ENCODE results near the gene CGB2.

Gene CGB2

DNA sequence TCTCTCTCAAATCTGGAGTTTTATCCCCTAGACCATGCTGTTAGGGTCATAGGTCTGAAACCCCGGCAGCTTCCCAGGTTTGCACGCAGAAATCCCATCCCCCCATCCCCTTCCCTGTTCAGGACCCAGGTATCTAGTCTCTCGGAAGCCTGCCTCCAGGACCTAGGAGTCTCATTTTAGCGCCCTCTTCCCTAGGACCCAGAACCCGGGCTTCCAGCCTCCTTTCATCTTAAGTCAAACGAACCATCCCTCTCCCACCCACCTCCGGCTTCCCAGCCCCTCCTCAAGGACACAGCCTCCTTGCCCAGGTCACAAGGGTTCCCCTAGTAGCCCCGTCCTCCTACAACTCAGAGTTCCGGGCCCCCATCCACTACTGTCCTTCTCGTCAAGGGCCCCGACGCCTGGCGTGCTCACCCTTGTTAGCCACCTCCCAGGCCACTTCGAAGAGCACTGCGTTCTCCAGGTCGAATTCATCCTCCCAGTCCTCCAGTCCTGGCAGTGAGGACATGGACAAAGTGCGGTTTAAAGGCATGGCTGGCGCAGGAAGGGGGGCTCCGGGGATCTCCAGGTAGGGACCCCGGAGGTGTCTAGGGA lies 39.0 kb upstream of the CGB2 start:
- Histone ChIP-seq H3K36me3 (ENCODE audit: control insufficient read depth, insufficient read depth, low read length) (peaks cover 3% of the 10 kb centered on the region), H3K27me3 (replicated peaks; ENCODE audit: control insufficient read depth, insufficient read depth, low read length) (no peaks in the 10 kb centered on the region), H3K4me3 (replicated peaks; ENCODE audit: low read depth, low read length) (peak overlapping the region; percentile 93)
- no peak for DNase-seq (ENCODE audit: extremely low read depth, insufficient read length)
- TF ChIP-seq, protein P1, sequence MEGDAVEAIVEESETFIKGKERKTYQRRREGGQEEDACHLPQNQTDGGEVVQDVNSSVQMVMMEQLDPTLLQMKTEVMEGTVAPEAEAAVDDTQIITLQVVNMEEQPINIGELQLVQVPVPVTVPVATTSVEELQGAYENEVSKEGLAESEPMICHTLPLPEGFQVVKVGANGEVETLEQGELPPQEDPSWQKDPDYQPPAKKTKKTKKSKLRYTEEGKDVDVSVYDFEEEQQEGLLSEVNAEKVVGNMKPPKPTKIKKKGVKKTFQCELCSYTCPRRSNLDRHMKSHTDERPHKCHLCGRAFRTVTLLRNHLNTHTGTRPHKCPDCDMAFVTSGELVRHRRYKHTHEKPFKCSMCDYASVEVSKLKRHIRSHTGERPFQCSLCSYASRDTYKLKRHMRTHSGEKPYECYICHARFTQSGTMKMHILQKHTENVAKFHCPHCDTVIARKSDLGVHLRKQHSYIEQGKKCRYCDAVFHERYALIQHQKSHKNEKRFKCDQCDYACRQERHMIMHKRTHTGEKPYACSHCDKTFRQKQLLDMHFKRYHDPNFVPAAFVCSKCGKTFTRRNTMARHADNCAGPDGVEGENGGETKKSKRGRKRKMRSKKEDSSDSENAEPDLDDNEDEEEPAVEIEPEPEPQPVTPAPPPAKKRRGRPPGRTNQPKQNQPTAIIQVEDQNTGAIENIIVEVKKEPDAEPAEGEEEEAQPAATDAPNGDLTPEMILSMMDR (IDR thresholded peaks at IDR 0.05; ENCODE audit: insufficient read depth, low read length, poor library complexity, severe bottlenecking): no peak

GRCh38 chr19:48993175-48994034 lies 38.3 kb upstream of the CGB2 start, which contains the start of the genes GYS1 and RUVBL2:
GYS1 (minus strand) TSS chr19:48993309; CDS start chr19:48993112, 197 bp downstream.
RUVBL2 (plus strand) TSS chr19:48993887; CDS start chr19:48993912, 25 bp downstream.
- Histone ChIP-seq H3K36me3 (ENCODE audit: control insufficient read depth, insufficient read depth, low read length) (peaks cover 2% of the 10 kb centered on the region; the same call in 1 of the 2 replicates), H3K4me3 (replicated peaks; ENCODE audit: low read depth, low read length) (peak within 1 kb of the TSS; percentile 93), H3K27me3 (replicated peaks; ENCODE audit: control insufficient read depth, insufficient read depth, low read length) (no peaks in the 10 kb centered on the region)
- TF ChIP-seq, protein P1 (IDR thresholded peaks at IDR 0.05; ENCODE audit: insufficient read depth, low read length, poor library complexity, severe bottlenecking): peak; percentile 98
- peak; percentile 100 for DNase-seq (ENCODE audit: extremely low read depth, insufficient read length)

GRCh38 chr19:48994035-48994386 lies 37.7 kb upstream of the CGB2 start:
- Histone ChIP-seq H3K36me3 (ENCODE audit: control insufficient read depth, insufficient read depth, low read length) (peaks cover 2% of the 10 kb centered on the region; the same call in 1 of the 2 replicates), H3K27me3 (replicated peaks; ENCODE audit: control insufficient read depth, insufficient read depth, low read length) (no peaks in the 10 kb centered on the region), H3K4me3 (replicated peaks; ENCODE audit: low read depth, low read length) (peak overlapping the region; percentile 92)
- TF ChIP-seq, protein P1 (IDR thresholded peaks at IDR 0.05; ENCODE audit: insufficient read depth, low read length, poor library complexity, severe bottlenecking): no peak
- DNase-seq (ENCODE audit: extremely low read depth, insufficient read length): no peak

DNA sequence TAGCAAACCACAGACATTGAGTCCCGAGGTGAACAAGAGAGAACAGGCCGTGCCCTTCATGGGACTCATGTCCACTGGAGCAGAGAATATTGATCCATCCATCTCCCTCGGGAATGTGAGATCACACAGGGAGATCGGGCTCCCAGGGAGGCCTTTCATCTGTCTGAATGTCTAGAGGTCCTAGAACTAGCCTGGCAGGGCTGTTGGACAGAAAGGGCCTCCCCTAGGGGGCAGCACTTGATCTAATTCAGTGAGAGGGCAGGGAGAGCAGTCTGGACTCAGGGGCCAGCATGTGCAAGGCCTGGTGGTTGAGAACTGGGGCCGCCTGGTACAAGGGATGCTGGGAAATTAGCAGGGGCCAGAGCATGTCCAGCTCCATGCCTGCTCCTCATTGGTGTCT lies 33.7 kb upstream of the CGB2 start:
- Histone ChIP-seq H3K36me3 (ENCODE audit: control insufficient read depth, insufficient read depth, low read length) (peaks cover 8% of the 10 kb centered on the region), H3K27me3 (replicated peaks; ENCODE audit: control insufficient read depth, insufficient read depth, low read length) (no peaks in the 10 kb centered on the region), H3K4me3 (replicated peaks; ENCODE audit: low read depth, low read length) (no peak overlapping the region)
- TF ChIP-seq, protein P1 (IDR thresholded peaks at IDR 0.05; ENCODE audit: insufficient read depth, low read length, poor library complexity, severe bottlenecking): peak; percentile 73
- no peak for DNase-seq (ENCODE audit: extremely low read depth, insufficient read length)

DNA sequence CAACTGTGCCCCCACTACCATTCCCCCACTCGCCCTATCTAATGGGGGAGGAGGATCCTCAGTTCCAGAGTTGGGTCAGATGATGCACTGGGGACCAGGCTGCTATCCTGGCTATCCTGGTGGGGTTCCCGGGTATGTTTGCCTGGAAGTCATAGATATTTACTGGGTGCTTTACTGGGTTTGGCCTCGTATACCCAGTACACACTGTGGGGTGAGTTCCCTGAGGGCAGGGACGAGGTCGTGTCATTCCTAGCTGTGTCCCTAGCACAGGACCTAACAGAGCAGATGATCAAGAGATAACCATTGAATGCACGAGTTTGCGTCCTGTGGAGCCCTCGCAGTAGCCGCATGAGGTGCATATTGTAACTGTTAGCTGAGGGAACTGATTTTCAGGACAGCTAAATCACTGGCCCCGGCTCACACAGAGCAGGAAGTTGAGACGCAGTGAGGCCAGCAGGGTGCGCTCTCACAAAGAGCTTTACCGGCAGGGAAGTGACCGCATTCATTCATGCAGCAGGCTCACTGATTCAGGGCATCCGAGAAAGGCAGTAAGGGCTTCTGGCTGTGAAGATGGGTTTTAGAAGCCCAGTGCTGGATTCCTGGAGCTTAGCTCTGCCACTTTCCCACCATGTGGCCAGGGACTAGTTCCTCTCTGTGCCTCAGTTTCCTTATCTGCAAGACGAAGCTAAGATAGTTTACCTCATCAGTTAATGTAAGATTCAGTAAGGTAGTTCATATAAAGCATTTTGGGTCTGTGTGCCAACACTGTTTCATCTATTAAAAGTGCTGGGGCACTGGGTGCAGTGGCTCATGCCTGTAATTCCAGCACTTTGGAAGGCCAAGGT lies 32.0 kb upstream of the CGB2 start:
- Histone ChIP-seq H3K4me3 (replicated peaks; ENCODE audit: low read depth, low read length) (no peak overlapping the region), H3K36me3 (ENCODE audit: control insufficient read depth, insufficient read depth, low read length) (peaks cover 20% of the 10 kb centered on the region), H3K27me3 (replicated peaks; ENCODE audit: control insufficient read depth, insufficient read depth, low read length) (no peaks in the 10 kb centered on the region)
- TF ChIP-seq, protein P1 (IDR thresholded peaks at IDR 0.05; ENCODE audit: insufficient read depth, low read length, poor library complexity, severe bottlenecking): peak; percentile 89
- DNase-seq (ENCODE audit: extremely low read depth, insufficient read length): no peak

All from GM06990 (cell line).